Epithelial cell of esophagus (primary cell): Measurements from ENCODE around the gene CERS1.

Source experiments
- DNase-seq: peaks from one replicate; pipeline ENCODE4 v3.0.0; 2010; ENCODE audit warnings: low read depth
- H3K4me3 ChIP-seq: 2 replicates; pipeline ENCODE4 v1.5.1; 2011; ENCODE audit warnings: mild to moderate bottlenecking, low read length, control low read depth
- CTCF ChIP-seq: IDR thresholded peaks from 2 replicates; pipeline ENCODE4 v1.5.1; 2011; ENCODE audit warnings: low read depth, mild to moderate bottlenecking, low read length, control low read depth, inconsistent platforms; ENCODE audit not compliant: insufficient read depth; ENCODE audit errors: missing control alignments

The CERS1 gene

DNA sequence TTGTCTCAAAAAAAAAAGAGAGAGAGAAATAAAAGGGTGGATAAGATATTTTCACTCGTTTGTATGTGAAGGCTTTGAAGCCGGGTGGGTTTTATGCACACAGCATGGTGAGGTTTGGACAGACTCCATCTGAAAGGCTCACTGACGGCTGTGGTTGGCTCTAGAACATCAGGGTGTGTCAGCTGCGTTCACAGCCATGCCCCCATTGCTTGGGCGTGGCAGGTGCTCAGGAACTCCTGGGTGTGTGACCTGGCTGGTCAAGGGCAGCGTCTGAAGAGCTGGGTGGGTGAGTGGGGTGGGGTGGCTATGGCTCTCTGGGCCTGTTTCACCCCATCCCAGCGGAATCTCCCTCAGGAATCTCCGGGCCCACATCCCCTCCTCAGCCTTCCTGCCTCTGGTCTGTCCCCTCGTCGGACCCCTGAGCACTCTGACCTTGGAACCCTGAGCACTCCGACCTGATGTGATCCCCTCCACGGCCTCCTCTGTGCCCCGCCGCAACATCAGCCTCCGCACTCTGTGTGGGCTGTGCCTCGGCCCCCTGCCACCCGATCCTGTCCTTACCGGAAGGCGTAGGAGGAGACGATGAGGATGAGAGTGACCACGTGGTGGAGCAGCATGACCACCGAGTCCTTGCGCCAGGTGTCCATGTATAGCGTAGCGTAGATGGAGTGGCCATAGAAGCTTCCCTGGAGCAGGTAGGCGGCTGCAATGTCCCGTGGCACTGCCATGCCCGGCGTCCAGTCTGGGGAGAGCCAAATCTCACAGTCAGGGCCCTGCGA lies 12.2 kb downstream of the CERS1 start:
- no peak for TF ChIP-seq CTCF
- no peak for DNase-seq
- no peak overlapping the region for H3K4me3 ChIP-seq

DNA sequence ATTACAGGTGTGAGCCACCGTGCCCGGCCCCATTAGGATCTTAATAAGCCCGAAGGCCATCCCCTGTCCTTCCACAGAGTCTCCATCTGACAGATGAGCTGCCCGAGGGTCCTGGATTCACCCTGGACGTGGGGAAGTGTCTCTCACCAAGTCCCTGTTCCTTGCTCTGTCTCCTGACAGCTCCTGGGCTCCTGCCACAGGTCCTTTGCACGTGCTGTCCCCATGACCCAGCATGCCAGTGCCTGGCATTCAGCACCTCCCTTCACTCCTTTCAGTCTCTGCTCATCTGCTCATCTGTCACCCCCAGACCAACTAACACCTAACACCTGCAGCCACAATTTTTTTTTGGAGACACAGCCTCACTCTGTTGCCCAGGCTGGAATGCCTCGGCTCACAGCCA lies 14.5 kb downstream of the CERS1 start:
- no peak for DNase-seq
- TF ChIP-seq CTCF: no peak
- H3K4me3 ChIP-seq: no peak overlapping the region

- no peak overlapping the region for H3K4me3 ChIP-seq
- TF ChIP-seq CTCF: no peak
- peak; percentile 52 for DNase-seq
Observed at GRCh38 chr19:18879579-18880373, 16.2 kb downstream of the CERS1 start.

GRCh38 chr19:18878858-18879578 lies 16.9 kb downstream of the CERS1 start:
- TF ChIP-seq CTCF: no peak
- DNase-seq: no peak
- H3K4me3 ChIP-seq: no peak overlapping the region

DNA sequence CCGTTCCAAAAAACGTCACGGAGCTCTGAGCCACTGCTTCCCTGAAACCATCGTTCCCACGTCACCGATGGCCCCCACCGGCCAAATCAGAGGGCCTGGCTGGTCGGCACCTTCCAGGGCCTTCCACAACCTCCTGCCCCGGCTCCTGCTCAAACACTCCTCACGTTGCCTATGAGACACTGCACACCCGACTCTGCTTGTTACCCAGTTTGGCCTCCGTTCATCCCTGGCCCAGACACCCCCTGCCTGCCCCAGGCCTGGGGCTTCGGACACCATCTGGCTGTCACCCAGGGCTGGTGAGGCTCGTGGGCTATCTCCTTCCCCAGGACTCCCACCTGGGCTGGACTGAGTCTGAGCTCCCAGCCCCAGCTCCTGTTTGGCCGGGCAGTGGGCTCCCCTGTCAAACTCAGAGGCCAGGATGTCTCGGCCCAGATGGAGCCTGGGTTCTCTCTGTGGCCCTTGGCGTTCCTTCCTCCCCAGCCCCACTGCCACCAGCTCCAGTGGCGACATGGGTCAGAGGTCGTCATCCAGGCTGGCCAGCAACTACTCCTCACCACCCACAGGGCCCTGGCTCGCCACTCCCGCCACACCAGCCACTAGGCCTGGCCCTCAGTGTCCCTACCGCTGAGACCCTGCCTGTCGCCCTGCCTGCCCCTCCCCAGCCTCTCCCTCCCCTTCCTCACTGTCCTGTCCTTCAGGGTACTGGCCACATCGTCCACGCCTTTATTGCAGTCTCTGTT lies 17.7 kb downstream of the CERS1 start:
- no peak for DNase-seq
- no peak for TF ChIP-seq CTCF
- no peak overlapping the region for H3K4me3 ChIP-seq

DNA sequence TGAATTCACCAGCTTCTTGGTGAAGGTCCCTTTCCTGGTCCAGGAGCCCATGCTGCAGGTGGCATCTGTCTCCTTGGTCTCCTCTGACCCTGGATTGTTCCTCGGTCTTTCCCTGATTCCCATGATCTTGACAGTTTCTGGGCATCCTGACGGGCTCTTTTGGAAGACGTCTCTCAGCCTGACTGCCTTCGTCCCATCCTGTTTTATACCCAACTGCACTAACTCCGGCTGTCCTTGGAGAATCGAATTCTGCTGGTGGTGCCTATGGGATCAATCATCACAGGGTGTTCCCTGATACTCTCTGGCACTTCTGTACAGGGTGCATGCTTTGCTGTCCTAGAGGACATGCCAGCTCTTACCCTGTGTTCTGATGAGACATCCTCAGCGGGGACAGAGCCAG lies 19.1 kb downstream of the CERS1 start:
- TF ChIP-seq CTCF: no peak
- no peak overlapping the region for H3K4me3 ChIP-seq
- no peak for DNase-seq
